IPS-NIHi7 (cell line): Measurements from ENCODE around the gene EFNB2.

Experiments
- DNase-seq: peaks from one replicate; pipeline ENCODE4 v3.0.0; 2012; ENCODE audit warnings: mixed read lengths; ENCODE audit errors: extremely low spot score

EFNB2 gene

GRCh38 chr13:106550570-106551135, 15.2 kb upstream of the EFNB2 start:
- no peak for DNase-seq

- DNase-seq = no peak
Observed at GRCh38 chr13:106548064-106548696, 12.7 kb upstream of the EFNB2 start.

GRCh38 chr13:106541826-106542225, 6.4 kb upstream of the EFNB2 start:
- DNase-seq = no peak

- DNase-seq = no peak
Observed at GRCh38 chr13:106540613-106541012, 5.2 kb upstream of the EFNB2 start.

GRCh38 chr13:106537521-106537920, 2.1 kb upstream of the EFNB2 start:
- DNase-seq = no peak

GRCh38 chr13:106536244-106537034, 977 bp upstream of the EFNB2 start:
- peak; percentile 84 for DNase-seq

- no peak for DNase-seq
Observed at GRCh38 chr13:106534639-106535551, 567 bp downstream of the EFNB2 start.

- DNase-seq = no peak
Observed at GRCh38 chr13:106533943-106534638, 1.4 kb downstream of the EFNB2 start.

GRCh38 chr13:106533101-106533942, 2.1 kb downstream of the EFNB2 start:
- DNase-seq = peak; percentile 68

- DNase-seq = no peak
Observed at GRCh38 chr13:106532111-106532929, 3.1 kb downstream of the EFNB2 start.

GRCh38 chr13:106530980-106531481, 4.4 kb downstream of the EFNB2 start:
- no peak for DNase-seq

GRCh38 chr13:106530171-106530851, 5.2 kb downstream of the EFNB2 start:
- DNase-seq = no peak

- no peak for DNase-seq
Observed at GRCh38 chr13:106529415-106530170, 5.9 kb downstream of the EFNB2 start.

- no peak for DNase-seq
Observed at GRCh38 chr13:106528718-106529414, 6.6 kb downstream of the EFNB2 start.

- DNase-seq = no peak
Observed at GRCh38 chr13:106527826-106528225, 7.6 kb downstream of the EFNB2 start.

- no peak for DNase-seq
Observed at GRCh38 chr13:106527445-106527801, 8.0 kb downstream of the EFNB2 start.

- no peak for DNase-seq
Observed at GRCh38 chr13:106526738-106527444, 8.6 kb downstream of the EFNB2 start.
